Adrenal gland (tissue), 12 donors: ENCODE results near the gene KNSTRN. TPM values are rescaled to one million over a fixed set of nuclear protein-coding genes. Genes with fewer than 3 reads are reported as not detected.
A peak's percentile ranks its signal among the peaks of the same experiment; 100 is the strongest.

Experiments
- DNase-seq, 7 donors: peaks; one replicate each; pipeline ENCODE4 v3.0.0-alpha.2; 2019 to 2020
- H3K27ac ChIP-seq, 5 donors: fragments of 200-600 bp; sonication (generic) in 4 of 5; 1 replicate in 3 of 5; 2 replicates in 2 of 5; pipeline versions ENCODE4 v1.5.1 to v1.8.0; 2016 to 2020; ENCODE audit warnings: mild to moderate bottlenecking in 1 of 5
- H3K27me3 ChIP-seq: fragments of 200-600 bp; 2 replicates; pipeline ENCODE4 v1.8.0; 2021
- H3K36me3 ChIP-seq, 2 donors: fragments of 200-600 bp; replicated peaks in 1 of 2; 1 replicate in 1 of 2; 2 replicates in 1 of 2; pipeline versions ENCODE4 v1.5.1 to v1.8.0; 2018 to 2022
- H3K4me1 ChIP-seq, 2 donors: fragments of 200-600 bp; replicated peaks in 1 of 2; 1 replicate in 1 of 2; 2 replicates in 1 of 2; pipeline versions ENCODE4 v1.5.1 to v1.8.0; 2018 to 2021
- H3K4me3 ChIP-seq, 4 donors: fragments of 200-600 bp; sonication (generic) in 3 of 4; one replicate each; pipeline ENCODE4 v1.5.1; 2016 to 2018
- H3K9me3 ChIP-seq, 3 donors: fragments of 200-600 bp; sonication (generic) in 1 of 3; replicated peaks in 1 of 3; 1 replicate in 2 of 3; 2 replicates in 1 of 3; pipeline versions ENCODE4 v1.5.1 to v1.8.0; 2016 to 2021
- CTCF ChIP-seq, 6 experiments: fragments of 450-650 bp in 4 of 6; fragments of 200-600 bp in 2 of 6; sonication (generic) in 1 of 6; IDR thresholded peaks; 1 replicate in 5 of 6; 2 replicates in 1 of 6; pipeline versions ENCODE4 v1.5.1 to v1.8.0; 2016 to 2021; ENCODE audit warnings: antibody characterized with exemption in 6 of 6, mild to moderate bottlenecking in 2 of 6, moderate library complexity in 1 of 6
- POLR2A ChIP-seq, 2 donors: fragments of 450-650 bp; IDR thresholded peaks; one replicate each; pipeline ENCODE4 v1.6.1; 2017; ENCODE audit warnings: antibody characterized with exemption in 2 of 2, mild to moderate bottlenecking in 2 of 2, moderate library complexity in 1 of 2
- WGBS, 4 donors: extraction: QIAGEN DNeasy Blood & Tissue Kit in 2 of 4; methylation state at CpG; one replicate each; pipeline versions ENCODE4 v1.1.5 to v1.1.7; 2013 to 2017; 5-methylcytosine and 5-hydroxymethylcytosine counted together
- intact Hi-C, 2 donors: fragments of 100-400 bp; cut with DNase I; formaldehyde crosslinking; loops; one replicate each; pipeline versions ENCODE4 v1.14.1 to v1.15.0; 2022 to 2023
- polyA plus RNA-seq, 3 donors: library from polyadenylated mRNA; stranded (reverse); fragments of 200-250 nt in 2 of 3; fragments of 350-450 nt in 1 of 3; fragmentation: Illumina TruSeq in 1 of 3; extraction: RNeasy Lipid Tissue Mini Kit (QIAGEN cat#74804) in 1 of 3; gene quantifications; one replicate each; pipeline ENCODE4 v1.2.3, GENCODE V29; 2013 to 2014
- total RNA-seq, 9 donors: library from RNA; depleted of rRNA in 4 of 9; stranded (reverse); fragments of >200 nt in 4 of 9; fragments of 120-200 nt in 1 of 9; fragmentation: NEBNext Ultra II Directional in 1 of 9; extraction: Animal tissue kit (Norgen Biotek cat#: 25700) in 1 of 9; gene quantifications; one replicate each; pipeline versions ENCODE4 v1.1.0 to v1.2.4, GENCODE V29; 2013 to 2023
- donor health status: healthy with polysubstance abuse.
- donor health status: Bipolar disorder and iron deficiency.
- donor health status: DM: yes; HTN: yes; CAD: no.
- donor health status: DM: no; HTN: no; CAD: no.
- donor health status: DM: no; HTN: no; CAD: no.
- donor health status: DM: yes; HTN: yes; CAD: no.

Gene KNSTRN
- total and polyA plus RNA-seq, 12 donors: 4.0 to 39.8 (median 10.4) TPM

- H3K4me1 ChIP-seq: peaks cover 11 to 24% of the 10 kb centered on the region in 2 donors
- 6 to 18% (median 13%) methylated on average over 4 of the region's 4 CpGs for WGBS, 4 donors
- peak overlapping the region in 1 of 5 donors; percentile 17 for H3K27ac ChIP-seq
- no peak overlapping the region for H3K4me3 ChIP-seq
- no peaks in the 10 kb centered on the region for H3K9me3 ChIP-seq
- intact Hi-C loops: no loop called here
- DNase-seq: peak; percentile 43 to 91 (median 90)
- no peaks in the 10 kb centered on the region for H3K36me3 ChIP-seq
- no peaks in the 10 kb centered on the region for H3K27me3 ChIP-seq
- TF ChIP-seq POLR2A (IDR thresholded peaks at IDR 0.05) (no peak), CTCF (IDR thresholded peaks at IDR 0.05) (no peak)
These were observed 2.7 kb upstream of the KNSTRN start for GRCh38 chr15:40379853-40380252.

- Histone ChIP-seq H3K4me1 (peaks cover 11 to 24% of the 10 kb centered on the region in 2 donors), H3K9me3 (no peaks in the 10 kb centered on the region), H3K27me3 (no peaks in the 10 kb centered on the region), H3K4me3 (no peak overlapping the region), H3K27ac (no peak overlapping the region), H3K36me3 (no peaks in the 10 kb centered on the region)
- TF ChIP-seq POLR2A (IDR thresholded peaks at IDR 0.05) (no peak), CTCF (IDR thresholded peaks at IDR 0.05) (no peak)
- intact Hi-C loops: no loop called here
- WGBS, 4 donors: 92 to 96% (median 94%) methylated on average over 10 of the region's 10 CpGs
- no peak for DNase-seq
These were observed 1.9 kb upstream of the KNSTRN start for GRCh38 chr15:40380636-40381035.

- WGBS, 4 donors: 82 to 90% (median 86%) methylated on average over 11 of the region's 11 CpGs
- Histone ChIP-seq H3K27me3 (no peaks in the 10 kb centered on the region), H3K9me3 (no peaks in the 10 kb centered on the region), H3K27ac (no peak overlapping the region), H3K4me1 (peaks cover 11 to 24% of the 10 kb centered on the region in 2 donors), H3K36me3 (no peaks in the 10 kb centered on the region), H3K4me3 (no peak overlapping the region)
- intact Hi-C loops: no loop called here
- no peak for DNase-seq
- TF ChIP-seq CTCF (IDR thresholded peaks at IDR 0.05) (no peak), POLR2A (IDR thresholded peaks at IDR 0.05) (no peak)
These were observed 547 bp upstream of the KNSTRN start for GRCh38 chr15:40381818-40382529.

- H3K36me3 ChIP-seq: peaks cover 0 to 5% of the 10 kb centered on the region in 2 donors
- H3K4me3 ChIP-seq: no peak overlapping the region
- no peaks in the 10 kb centered on the region for H3K9me3 ChIP-seq
- no peak overlapping the region for H3K27ac ChIP-seq
- DNase-seq: no peak
- TF ChIP-seq POLR2A (IDR thresholded peaks at IDR 0.05) (no peak), CTCF (IDR thresholded peaks at IDR 0.05) (no peak)
- H3K4me1 ChIP-seq: peaks cover 13 to 26% of the 10 kb centered on the region in 2 donors
- intact Hi-C loops: no loop called here
- no peaks in the 10 kb centered on the region for H3K27me3 ChIP-seq
- 92 to 97% (median 95%) methylated on average over 3 of the region's 3 CpGs for WGBS, 4 donors
These were observed 4.0 kb downstream of the KNSTRN start for GRCh38 chr15:40386480-40386879.
